HG03280 (cell line): Measurements from ENCODE around the gene SRPRB.

Experiments used
- ATAC-seq: cut with Tn5 transposase; IDR thresholded peaks from one replicate; pipeline ENCODE4 v1.9.1; 2021; ENCODE audit warnings: mild to moderate bottlenecking, moderate library complexity; ENCODE audit not compliant: unreplicated experiment

Gene SRPRB

DNA sequence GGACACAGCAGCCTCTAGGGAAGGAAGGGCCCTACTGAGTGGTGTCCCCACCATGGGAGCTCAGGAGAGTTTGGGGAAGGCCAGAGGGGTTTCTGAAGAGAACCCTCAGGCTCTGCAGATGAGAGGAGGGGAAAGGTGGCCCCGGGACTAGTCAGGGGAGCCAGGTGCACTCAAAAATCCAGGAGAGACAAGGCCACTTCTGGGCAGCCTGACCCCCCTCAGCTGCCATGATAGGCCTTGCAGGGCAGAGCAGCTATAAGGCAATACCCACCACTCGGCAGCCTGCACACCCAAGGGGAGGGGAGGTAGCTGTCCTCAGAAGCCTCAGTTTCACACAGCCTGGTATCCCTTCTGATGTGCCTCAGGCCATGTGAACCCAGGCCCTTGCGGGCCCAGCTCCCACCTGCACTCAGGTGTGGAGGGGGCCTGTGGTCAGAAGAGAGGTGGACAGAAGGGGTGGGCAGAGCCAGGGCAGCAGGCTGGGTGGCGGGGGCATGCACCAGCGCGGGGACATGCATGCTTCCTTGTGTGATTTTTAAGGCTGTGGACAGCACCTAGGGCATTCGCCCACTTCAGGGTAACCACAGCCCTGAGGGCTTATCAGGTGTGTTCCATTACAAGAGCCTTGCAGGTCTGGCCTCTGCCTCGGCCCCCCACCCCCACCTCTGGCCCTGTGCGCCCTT is 34.6 kb downstream of the SRPRB start:
- no peak for ATAC-seq

DNA sequence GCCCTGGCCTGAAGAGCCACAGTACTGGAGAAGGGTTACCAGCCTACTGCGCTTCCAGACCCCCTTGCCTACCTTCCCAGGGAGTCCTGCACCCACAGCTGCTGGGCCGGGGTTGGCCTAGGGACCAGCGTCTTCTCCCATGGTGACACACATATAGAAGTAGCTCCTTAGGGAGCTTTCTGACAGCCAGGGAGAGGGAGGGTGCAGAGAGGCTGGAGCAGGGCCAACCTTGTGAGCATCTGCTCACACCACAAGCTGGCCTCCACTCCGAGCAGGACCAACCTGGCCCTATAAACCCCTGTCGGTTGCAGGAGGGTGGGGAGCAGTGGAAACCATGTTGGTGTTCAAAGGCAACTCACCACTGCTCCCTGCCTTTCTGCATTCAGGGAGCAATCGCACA is 35.2 kb downstream of the SRPRB start:
- ATAC-seq = no peak

DNA sequence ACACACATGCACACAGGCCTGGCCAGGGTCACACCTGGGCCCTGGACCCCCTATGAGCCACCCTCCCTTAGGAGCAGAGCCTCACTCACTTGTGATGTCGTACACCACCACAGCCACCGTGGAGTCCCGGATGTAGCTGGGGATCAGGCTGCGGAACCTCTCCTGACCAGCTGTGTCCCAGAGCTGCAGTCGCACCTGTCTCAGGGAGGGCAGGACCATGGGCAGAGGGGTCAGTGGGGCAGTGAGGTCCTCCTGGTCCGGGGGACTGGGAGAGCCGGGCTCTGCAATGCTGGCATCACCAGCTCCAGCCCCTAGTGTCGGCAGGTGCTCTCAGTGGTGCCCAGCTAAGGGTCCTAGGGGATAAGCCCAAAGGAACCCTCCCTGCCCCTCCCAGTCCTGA is 35.6 kb downstream of the SRPRB start:
- ATAC-seq = no peak

DNA sequence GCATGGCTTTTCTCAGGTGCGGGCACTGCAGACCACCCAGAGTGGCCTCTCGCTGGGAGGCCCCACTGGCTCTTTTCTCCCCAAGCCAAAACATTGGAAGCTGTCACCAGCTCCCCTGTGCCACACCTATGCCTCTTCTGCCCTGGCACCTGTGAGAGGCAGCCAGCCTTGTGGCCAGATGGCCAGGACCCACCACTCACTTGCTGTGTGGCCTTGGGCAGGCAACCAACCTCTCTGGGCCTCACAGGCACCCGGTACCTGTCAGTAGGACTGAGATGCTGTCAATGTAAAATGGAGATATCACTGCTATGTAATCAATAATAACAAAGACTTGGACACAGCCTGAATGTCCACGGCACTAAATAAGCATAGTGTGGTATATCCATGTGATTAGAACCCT is 36.5 kb downstream of the SRPRB start:
- no peak for ATAC-seq

DNA sequence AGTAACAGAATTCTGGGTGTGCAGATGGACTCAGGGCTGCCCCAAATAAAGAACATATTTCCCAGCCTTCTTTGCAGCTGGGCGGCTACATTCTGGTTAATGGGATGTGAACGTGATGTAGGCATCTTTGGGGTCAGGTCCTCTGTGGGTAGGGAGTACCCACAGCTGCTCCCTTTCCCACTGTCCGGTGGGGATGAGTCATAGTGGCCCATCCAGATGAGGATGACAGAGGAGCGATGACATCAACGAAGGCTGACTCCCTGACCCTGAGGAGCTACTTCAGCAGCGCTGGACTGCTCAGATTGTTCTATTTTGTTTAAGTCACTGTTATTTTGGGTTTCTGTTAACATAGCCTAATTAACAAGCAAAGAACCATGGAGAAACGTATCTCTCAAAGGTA is 38.0 kb downstream of the SRPRB start:
- no peak for ATAC-seq

DNA sequence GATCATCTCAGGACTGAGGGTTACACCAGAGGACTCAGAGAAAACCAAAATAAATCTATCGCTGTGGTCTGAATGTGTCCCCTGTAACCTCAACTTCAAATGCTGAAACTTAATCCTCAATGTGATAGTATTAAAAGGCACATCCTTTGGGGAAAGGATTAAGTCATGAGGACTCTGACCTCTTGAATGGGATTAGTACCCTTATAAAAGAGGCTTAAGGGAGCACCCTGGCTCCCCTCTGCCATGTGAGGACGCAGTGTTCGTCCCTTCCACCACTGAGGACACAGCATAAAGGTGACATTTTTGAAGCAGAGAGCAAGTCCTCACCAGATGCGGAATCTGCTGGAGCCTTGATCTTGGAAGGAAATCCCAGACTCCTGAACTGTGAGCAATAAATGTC is 39.5 kb downstream of the SRPRB start:
- ATAC-seq = no peak

DNA sequence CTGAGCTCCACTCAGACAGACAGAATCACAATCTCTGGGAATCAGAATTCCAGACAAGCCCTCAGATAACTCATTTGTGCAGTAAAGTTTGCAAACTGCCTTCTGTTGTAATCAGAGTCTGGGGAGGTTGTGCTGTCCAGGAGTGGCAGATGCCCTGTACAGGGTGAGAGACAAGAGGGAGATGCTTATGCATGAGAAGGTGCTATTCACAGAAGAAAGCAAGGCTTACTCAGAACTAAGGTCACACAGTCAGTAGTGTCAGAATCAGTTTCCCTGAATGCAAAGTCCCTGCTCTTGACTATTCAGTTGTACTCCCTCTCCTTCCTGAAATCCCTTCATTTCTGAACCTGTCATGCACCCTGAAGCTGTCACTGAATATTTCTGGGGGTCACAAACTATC is 43.7 kb downstream of the SRPRB start:
- ATAC-seq = no peak

DNA sequence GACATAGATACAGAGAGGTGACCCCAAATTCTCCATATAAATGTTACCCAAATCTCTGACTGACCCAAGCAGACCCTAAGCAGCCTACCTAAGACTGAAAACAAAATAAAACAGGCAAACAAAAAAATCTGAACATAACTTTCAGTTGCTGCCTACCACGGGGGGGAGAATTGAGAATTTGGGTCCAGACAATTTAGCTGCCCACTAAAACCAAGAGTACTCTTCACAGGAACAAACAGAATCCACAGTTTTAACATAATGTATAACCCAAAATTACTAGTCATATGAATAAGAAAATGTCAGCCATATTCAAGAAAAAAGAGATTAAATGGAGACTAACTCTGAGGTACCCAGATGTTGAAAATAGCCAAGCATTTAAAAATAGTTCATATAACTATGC is 44.4 kb downstream of the SRPRB start:
- ATAC-seq = no peak

DNA sequence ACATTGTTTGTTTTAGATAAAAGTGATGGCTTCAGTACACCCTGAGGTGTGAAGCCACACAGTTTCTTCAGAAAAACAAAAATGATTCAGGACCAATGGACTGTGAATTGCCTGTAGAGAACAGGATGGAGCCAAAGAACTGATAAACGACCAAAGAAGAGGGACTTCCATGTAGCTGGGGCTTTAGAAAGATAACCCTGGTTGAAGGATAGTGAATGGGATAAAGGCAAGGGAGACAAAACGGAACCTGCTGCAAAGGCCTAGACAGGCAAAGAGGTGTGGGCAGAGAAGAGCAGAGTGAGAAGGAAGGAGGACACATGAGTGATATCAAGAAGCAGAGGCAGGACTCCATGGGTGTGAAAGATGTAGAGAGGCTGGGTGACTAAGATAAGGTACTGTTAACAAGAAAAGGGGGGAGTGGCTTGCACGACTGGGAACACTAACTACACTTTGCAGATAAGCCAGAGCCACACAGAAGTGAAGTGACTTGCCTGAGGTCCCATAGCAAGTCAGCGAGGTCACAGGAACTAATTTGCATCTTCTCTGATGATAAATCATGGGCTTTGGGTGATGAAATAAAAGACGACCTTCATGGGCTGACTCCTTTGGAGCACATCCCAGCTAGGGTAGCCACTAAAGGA is 45.8 kb downstream of the SRPRB start:
- ATAC-seq = no peak

DNA sequence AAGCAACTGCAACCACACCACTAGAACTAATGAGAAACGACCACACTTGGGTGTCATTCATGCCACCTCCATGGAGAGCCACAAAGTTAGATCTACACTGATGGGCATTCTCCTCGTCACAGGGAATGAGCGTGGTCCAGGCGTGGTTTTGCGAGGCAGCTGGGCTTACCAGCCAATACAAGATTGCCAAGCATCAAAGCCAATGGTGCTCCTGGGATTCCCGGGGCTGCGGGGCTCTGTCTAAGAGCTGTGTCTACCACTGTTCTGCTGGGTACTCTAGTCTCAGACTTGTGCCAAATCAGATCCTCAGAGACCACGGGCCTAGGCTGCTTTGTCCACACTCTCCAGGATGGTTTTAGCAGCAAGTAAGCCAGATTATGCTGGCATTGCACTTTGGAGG is 46.3 kb downstream of the SRPRB start:
- no peak for ATAC-seq

DNA sequence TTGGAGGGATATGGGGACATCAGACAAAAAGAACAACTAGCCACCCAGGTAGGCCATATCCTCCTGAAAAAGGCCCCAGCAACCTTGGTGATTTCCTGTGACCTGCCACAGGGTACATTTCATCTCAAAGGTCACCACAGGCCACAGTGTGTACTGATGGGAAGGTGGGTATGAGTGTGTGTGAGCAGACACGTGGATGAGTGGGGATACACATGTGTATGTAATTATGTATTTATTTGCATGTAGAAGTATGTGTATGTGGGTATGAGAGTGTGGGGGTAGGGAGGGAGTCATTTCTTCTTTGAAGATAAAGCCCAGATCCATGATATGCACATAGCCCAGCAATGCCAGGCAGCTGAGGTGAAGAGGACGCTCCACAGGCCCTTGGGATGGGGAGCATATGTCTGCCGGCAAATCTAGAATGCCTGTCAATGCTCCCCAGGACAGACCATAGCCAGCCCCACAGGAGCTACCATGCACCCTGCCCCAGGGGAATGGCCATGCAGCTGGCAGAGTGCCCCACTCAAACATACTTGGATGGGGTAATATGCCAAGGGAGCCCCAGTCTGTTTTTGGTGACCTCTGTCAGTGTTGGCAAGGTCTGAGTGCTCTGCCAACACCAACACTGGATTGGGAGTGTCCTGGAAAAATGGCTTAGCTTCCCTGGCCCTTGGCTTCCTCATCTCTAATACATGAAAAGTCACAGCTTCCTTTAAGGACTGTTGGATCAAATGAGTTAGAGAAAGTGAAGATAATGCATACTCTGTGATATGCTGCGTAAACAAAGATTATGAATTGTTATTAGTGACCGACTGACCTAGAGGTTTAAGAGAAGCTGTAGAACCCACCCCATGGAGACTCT is 47.7 kb downstream of the SRPRB start:
- no peak for ATAC-seq

DNA sequence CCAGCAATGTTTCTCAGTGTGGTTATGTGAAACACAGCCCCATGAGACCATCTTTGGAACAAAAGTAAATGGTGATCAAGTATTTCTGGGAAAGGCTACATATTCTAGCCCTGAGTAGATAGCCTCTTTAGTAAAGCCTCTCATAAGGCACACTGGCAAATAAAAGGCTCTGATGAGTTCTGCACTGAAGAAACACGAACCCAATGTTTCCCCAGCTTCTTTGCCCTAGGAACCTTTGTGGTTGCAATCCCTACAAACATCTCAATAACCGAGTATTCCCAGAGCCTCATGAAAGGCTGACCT is 48.3 kb downstream of the SRPRB start:
- no peak for ATAC-seq

DNA sequence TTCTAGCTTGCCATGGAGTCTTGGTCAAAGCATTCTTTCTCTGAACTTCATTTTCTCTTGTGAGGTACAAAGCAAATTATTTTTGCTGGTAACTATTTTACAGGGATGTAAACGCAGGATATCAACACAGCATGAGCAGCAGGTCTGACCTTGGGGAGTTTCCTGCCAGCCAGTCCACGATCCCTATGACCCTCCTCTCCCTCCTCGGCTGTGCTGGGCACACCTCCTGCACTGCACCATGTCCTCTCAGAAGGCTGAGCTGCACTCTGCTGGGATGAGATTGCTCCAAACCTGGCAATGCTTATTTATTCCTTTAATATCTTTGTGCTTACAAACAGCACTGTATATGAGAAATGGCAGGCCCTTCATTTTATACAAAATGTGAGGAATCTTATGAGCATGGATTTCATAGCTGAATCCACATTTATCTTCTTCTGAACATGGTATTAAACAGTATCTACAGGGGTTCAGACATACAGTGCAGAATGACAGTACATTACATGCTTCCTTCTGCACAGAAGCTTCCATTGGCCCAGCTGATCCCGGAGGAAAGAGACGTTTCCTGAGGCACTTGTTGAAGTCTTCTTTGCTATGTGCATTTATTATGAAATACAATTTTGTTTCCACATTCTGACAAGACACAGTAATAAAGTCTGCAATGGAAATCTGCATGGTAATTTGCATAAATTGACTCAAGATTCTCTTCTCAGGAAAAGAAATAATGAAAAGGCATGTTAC is 48.8 kb downstream of the SRPRB start:
- no peak for ATAC-seq

DNA sequence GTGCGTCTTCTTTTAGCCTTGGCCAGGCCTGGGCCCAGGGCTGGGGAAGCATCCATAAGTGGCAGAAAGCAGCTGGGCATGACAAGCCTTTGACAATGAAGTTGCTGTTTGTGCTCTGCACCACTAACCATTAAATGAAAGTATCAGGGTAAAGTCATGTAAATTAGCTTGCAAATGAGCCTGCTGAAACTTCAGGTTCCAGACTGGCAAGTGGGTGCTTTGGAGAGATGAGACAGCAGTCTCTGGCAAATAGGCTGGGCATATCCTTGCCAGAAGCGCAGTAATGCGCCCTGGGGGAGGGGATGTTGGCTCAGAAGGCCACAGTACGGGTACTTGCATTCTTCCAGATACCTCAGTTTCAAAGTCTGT is 49.4 kb downstream of the SRPRB start:
- ATAC-seq = no peak

DNA sequence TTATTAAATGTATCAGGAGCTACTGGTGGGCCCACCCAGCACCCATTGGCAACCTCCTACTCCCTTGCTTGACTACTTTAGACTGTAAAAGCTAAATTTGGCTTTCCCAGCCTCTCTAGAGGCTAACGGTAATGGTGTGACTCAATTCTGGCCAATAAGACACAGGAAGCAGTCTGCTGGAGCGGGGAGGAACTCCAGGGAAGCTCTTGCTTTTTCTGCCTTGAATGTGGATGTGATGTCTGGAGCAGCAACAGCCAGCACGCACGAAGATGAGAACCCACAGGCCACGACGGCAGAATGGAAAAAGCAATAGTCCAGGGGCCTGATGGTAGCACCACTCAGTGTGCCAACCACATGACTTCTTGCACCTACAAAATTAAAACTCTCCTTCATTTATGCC is 50.2 kb downstream of the SRPRB start:
- no peak for ATAC-seq

DNA sequence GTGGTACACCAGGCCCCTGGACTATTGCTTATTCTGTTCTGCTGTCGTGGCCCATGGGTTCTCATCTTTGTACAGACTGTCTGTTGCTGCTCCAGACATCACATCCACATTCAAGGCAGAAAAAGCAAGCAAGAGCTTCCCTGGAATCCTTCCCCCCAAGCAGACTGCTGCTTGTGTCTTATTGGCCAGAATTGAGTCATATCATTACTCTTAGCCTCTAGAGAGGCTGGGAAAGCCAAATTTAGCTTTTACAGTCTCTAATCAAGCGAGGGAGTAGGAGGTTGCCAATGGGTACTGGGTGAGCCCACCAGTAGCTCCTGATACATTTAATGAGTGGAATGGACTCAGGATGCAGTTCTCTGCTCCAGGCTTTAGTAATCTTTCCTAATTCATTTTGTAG is 50.7 kb downstream of the SRPRB start:
- no peak for ATAC-seq

DNA sequence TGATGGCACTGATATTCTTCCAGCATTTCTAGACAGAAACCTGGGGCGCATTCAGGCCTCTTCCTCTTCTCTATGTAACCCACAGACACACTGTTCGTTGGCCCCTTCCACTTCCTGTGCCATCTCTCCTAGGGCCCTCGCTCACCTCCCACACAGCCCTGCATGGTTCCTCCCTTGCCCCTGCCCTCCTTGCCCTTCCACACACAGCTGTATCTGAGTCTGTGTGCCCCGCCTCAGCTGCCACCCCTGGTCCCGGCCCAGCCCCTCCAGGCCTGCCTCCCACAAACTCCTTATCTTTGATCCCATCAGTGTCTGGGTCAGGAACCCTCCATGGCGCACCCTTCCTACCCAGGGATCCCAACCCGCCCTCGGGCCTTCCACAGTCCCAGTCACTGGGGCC is 52.2 kb downstream of the SRPRB start:
- ATAC-seq = no peak

DNA sequence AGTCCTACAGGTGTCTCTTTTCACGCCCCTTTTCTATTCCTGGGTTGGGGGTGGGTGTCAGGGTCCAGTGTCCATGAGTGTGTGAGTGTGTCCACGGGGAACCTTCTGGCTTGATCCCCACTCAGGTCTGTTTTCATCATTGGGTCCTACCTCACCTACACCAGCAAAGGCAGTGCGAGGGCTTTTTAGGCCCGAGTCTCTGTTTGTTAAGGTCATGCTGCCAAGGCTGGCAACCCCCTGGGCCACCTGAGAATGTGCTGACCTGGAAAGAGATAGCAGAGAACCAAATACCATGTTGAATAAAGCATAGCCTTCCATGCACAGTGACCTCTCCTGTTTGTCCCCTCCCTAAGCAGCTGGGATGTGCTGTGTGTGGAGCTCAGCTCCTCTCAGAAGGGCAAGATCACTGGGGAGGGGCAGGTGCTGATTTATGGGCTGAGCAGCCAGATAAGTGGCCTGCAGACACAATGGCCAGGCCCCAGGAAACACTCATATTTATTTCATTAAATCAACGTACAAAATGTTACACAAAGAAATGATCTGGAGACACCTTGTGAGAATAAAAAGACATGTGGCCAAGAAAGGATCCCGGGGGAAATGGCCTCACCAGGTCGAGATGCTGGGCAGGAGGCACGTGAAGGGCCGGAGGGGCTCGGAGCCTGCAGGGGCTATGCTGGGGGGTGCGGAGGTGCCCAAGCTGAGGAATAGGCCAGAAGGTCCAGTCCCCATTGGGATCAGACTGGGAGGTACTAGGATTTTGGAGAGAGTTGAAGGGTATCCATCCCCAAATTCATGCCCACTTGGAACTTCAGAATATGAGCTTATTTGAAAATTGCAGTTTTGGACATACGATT is 54.0 kb downstream of the SRPRB start:
- ATAC-seq = no peak

DNA sequence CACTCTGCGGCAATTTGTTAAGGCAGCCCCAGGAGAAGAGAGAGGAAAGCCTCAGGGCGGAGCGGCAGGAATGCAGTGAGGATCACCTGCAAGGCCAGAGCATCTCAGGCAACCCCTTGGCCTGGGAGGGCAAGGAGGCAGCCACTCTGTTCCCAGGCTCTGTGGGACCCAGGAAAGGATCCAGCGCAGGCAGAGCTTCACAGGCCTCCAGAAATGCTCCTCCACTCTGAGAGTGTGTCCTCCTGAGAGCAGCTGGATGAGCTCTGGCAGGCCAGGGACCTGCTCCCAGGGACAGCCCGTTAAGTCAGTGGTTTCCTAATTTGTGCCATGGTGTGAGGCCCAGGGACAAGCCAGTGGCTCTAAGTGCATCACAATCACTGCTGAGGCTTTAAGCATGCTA is 54.9 kb downstream of the SRPRB start:
- ATAC-seq = no peak

DNA sequence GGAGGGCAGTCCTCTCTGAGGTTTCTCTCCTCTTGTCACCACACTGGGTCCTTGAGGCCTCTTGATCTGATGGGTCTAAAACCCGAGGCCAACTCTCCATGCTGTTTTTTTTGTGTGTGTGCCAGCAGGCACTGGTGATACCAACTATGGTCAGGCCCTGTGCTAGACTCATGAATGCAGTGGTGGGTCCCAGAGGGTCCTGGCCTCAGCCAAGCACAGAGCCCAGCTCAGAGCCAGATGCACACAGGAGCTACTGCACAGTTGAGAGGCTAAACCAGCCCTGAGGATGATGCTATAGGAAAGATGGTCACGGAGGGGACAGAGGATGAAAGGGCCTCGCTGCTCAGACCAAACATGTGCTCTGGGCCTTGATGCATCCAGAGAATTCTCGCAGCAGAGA is 56.5 kb downstream of the SRPRB start:
- no peak for ATAC-seq

DNA sequence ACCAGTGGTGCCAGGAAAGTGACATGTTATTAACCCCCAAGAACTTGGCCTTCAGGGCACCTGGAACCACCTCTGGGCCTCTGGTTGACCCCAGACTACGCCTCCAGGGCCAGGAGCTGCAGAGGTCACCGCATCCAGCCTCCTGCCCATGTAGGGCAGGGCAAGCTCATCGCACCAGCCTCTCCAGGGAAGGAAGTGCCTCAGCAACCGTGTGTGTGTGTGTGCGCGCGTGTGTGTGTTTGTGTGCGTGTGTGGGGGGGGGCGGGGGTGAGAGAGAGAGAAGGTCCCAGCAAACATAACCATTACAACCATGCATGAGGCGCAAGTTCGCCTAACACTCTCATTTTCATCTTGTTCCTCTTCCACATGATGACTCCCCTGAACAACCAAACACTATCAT is 58.3 kb downstream of the SRPRB start:
- ATAC-seq = no peak
